Stimulated activated CD8-positive, alpha-beta memory T cell treated with anti-CD3 and anti-CD28 coated beads, Interleukin-12 subunit alpha, Interleukin-12 subunit beta, amount 100 ng/mL, for 24 hours (primary cell): ENCODE data around the gene FTSJ1.

ENCODE experiments used
- DNase-seq: peaks from one replicate; pipeline ENCODE4 v3.0.0-alpha.2; 2020; ENCODE audit errors: extremely low read depth

The FTSJ1 gene

DNA sequence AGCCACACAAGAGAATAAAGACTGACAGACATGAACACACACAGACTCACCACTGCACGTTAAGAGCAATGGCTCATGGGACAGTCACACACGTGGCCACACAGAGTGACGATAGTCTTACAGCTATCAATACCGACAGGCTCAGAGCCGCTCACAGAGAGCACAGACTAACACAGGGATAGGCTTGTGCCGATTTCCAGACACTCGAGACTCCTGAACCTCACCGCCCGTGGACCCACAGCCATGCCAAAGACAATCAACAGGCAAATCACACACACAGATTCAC is 5.2 kb upstream of the FTSJ1 start:
- DNase-seq = no peak

DNA sequence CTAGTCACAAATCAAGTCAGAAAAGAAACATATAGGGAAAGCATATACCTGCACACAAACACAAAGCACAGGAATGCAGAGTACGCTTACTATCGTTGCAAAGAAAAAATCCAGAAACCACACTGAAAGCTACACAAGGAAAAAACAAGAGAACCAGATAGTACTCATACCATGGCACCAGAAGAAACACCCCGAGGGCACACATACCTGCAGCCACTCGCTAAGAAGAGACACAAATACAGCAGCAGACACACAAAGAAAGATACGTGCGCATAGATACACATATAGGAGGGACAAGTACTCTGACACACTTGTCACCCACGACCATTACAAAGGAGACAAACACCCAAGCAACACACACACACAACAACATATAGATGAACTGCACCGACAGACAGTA is 4.5 kb upstream of the FTSJ1 start:
- DNase-seq = no peak

DNA sequence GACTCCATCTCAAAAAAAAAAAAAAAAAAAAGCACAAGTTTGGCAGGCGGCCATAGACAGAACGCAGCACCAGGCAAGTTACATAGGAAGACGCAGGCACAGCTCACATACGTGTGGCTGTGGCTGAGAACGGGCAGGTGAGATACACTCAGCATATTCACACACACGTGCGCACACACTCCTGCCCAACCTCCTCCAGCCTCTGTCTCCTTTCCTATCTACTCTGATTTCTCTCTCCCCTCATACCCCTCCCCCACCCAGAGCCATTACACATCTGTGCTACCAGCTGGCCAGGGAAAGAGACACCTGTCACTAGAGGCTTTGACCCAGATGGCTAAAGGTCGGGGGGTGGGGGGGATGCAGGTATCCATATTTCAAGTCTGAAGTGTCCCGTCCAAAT is 3.8 kb upstream of the FTSJ1 start:
- DNase-seq = no peak

DNA sequence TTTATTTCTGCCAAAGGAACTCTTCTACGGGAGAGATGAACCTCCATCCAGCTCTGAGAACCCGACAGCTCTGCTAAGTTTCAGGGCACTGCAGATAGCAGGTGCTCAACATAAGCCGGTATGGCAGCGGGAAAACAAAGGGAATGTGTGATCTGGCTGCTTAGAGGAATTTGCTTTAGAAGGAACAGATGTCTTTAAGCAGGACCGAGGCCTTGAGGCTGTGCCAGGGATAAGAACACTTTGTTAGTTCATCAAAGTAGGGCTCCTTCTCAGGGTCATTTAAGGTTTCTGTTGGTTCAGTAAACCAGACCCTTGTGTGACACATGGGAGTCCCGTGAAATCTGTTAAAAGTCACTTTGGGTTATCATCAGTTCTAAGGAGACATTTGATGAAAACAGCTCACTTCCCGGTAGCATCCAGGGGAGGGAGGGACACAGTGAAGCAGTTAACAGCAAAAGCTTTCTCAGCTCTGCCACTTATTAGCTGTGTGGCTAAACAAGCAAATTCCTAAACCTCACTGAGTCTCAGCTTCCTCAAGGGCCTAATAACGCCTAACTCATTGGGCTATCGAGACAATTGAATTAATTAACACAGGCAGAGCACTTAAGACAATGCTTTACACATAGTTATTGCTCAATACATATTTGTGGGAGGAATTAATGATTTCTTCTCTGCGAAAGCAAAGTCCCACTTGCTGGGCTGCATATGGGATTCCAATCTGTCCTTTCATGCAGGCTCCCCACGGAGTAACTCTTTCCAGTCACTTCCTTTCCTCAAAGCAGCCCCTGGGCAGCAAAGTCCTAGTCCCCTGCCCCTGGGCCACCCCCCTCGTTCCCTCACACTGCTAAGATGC is 2.9 kb upstream of the FTSJ1 start:
- no peak for DNase-seq

DNA sequence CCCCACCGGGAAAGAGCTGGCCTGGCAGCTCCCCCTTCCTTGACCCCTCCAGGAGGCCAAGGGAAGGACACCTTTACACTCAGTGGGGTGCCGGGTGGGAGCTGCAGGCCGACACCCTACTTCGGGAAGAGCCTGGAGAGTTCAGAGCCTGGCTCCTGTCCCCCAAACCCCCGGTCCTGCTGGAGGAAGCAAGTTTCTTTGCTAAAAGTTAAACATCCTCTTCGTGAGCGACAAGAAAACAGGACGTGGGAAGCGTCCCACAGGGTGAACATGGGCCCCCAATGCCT is 2.4 kb upstream of the FTSJ1 start:
- no peak for DNase-seq

DNA sequence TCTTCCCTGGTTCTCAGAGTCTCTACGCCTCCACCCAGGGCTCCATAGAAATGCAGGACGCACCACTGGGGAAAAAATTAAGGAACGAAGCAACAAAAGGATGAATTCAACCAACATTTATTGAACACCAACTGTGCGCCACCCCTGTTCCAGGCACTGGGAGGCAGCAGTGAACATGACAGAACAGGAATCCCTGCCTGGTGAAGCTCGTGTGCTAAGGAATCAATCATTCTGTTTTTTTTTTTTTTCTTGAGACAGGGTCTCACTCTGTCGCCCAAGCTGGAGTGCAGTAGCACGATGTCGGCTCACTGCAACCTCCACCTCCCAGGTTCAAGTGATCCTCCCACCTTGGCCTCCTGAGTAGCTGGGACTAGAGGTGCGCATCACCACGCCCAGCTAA is 1.9 kb upstream of the FTSJ1 start:
- DNase-seq = no peak

DNA sequence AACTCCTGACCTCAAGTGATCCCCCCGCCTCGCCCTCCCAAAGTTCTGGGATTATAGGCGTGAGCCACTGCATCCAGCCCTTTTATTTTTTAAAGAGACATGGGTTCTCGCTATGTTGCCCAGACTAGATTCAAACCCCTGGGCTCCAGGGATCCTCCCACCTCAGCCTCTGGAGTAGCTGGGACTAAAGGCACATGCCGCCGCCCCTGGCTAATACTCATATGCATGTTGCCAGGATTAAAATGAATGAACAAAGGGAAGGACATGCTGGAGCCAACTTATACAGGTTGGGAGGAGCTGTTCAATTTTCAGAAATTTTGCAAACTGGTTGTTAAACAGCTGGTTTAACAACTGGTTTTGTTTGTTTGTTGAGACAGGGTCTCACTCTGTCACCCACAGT is 1.4 kb upstream of the FTSJ1 start:
- no peak for DNase-seq

DNA sequence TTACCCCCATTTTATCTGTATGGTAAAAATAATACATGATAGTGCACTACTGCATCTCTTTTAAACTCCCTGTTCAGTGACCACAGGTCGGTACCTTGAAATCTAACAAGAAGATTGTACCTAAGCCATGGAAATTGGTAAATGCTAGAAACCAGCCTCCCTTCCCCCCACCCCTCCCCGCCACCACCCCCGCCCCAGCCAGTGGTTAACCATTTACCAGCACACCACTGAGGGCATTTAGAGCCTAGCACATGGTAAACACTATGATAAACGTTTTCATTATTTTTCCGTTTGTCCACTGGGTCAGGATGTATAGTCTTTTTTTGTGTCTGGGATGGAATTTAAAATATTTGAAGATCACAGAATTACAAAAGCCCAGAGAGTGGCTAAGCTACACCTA is 703 bp upstream of the FTSJ1 start:
- DNase-seq = no peak

DNA sequence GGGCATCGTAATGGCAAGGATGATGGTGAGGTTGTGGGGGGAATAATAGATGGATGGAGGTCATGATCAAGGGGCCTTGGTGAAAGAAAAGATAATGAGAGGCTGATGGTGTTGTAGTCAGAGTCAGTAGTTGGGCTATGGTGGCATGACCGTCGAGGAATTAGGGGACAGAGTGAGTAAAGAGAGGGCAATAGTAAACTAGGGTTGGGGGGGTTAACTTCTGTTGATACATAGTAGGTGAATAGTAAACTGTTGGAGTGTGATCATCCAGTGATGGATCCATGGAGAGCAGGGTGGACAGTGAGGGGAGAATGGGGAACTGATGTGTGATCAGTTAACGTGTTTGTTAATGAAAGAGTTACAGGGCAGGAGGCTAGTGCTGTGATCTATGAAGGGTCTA is 920 bp downstream of the FTSJ1 start:
- no peak for DNase-seq

DNA sequence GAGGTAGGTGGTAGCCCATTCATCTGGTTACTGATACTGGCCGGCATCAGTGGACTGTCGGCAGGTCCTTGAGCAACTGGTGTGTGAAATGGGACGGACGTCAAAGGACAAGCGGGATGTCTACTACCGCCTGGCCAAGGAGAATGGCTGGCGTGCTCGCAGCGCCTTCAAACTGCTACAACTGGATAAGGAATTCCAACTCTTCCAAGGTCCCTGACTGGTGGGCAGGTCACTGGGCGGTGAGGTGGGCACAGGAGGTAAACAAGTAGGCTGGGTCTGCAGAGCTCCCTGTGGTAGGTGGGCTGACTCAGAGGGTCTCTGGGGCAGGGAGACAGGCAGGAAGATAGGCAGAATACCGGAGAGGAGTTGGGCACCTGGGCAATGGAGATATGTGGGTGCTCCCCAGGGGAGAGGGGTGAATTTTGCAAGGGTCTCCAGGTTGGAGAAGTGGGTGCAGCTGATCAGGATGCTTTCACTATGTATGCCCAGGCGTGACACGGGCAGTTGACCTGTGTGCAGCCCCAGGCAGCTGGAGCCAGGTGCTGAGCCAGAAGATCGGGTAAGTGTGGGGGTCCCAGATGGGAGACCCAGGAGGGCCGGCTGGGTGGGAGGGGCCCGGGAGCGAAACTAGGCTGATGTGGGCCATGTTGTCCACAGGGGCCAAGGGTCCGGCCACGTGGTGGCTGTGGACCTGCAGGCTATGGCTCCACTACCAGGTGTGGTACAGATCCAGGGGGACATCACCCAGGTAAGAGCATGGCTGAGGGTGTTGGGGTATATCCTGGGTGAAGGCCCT is 2.2 kb downstream of the FTSJ1 start:
- DNase-seq = no peak

DNA sequence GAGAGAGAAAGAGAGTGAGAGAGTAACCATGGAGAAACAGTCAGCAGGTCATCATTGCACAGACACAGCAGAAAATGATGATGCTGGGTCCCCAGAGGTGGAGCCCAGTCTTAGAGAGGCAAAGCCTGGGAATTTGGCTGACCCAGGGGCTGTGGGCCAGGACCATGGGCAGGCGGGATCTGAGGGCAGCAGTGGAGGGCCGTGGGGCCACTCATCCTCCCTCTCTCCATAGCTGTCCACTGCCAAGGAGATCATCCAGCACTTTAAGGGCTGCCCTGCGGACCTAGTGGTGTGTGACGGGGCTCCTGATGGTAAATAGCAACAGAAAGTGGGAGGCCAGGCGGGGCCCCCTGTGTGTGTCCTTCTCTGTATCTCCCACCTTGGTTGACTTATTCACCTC is 2.8 kb downstream of the FTSJ1 start:
- DNase-seq = no peak

DNA sequence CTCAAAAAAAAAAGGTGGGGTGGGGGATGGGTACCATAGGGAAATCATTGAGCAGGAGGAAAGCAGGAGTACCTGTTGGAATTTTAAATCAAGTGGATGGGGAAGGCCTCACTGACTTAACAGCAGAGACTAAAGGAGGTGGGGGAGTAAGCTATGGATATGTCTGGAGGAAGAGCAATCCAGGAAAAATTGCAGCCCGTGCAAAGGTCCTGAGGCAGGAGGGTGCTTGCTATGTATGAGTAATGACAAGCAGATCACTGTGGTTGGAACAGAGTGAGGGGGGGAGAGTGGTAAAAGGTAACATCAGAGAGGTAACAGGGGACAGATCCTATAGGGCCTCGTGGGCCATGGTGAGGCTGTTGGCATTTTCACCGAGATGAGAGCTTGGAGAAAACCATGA is 4.1 kb downstream of the FTSJ1 start:
- DNase-seq = no peak

DNA sequence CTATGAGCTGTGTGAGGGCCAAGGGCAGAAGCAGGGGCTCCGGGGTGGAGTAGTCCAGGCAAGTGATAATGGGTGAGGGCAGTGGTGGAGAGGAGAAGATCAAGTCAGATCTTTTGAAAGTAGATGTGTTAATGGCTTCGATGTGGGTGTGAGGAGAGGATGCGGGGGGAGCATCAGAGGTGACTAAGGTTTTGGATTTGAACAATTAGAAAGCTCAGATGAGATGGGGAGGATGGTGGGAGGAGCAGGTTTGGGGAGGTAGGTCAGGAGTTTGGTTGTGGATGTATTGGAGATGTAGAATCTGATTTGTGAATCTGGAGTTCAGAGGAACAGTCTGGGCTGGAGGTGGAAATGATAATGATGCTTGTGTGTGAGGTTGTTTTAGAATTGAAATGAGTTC is 4.6 kb downstream of the FTSJ1 start:
- DNase-seq = no peak

DNA sequence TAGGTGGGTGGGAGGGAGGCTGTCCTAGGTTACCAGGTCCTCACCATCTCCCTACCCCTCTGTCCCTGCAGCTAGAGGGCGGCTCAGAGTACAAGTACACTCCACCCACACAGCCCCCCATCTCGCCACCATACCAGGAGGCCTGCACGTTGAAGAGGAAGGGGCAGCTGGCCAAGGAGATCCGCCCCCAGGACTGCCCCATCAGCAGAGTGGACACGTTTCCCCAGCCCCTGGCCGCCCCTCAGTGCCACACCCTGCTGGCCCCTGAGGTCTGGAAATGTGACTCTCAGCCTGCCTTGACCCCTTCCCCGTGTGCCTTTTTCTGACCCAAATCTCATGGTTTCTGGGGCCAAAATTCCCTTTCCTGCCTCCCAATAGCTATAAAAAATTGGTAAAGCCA is 6.5 kb downstream of the FTSJ1 start:
- DNase-seq = no peak

DNA sequence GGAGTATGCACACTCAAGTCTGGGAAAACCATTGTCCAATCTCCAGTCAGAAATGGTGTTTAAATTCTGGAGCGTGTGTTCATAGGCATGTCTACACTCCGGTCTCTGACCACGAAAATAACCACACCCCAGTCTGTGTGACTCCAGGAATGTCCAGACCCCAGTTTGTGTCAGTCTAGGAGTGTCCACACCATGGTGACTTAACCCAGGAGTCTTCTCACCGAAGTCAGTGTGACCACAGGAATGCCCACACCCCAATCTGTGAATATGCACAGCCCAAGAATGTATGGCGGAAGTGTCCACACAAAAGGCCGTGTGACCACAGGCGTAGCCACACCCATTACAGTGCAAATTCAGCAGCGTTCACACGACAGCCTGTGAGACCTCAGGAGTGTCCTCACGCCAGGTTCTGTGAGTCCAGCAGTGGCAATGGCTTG is 11.4 kb downstream of the FTSJ1 start:
- DNase-seq = no peak

DNA sequence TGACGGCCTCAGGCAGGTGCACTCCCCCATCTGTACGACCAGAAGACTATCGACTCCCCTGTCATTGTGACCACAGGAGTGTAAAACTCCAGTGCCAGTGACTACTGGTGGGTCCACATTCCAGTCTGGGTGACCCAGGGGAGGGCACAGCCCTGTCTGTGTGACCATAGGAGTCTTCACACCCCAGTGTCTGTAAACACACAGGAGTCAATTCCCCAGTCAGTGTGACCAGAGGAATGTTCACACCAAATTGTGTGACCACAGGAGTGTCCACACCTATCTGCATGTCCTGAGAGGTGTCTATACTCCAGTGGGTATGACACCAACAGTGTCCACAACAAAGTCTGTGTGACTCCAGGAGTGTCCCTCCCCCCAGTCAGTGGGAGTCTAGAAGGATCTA is 12.0 kb downstream of the FTSJ1 start:
- DNase-seq = no peak

DNA sequence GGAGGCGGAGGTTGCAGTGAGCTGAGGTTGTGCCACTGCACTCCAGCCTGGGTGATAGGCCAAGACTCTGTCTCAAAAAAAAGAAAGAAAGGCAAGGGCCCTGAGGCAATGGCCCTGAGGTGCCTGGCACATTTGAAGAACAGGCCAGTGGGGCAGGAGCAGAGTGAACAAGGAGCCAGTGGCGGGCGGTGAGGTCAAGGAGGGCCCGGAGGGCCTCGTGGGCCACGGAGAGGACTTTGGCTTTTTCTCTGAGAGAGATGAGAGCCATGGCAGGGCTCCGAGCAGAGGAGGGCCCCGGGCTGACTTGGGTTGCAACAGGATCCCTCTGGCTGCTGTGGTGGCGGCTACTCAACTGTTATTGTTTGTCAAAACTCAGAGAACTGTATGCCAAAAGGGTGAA is 13.3 kb downstream of the FTSJ1 start:
- no peak for DNase-seq

DNA sequence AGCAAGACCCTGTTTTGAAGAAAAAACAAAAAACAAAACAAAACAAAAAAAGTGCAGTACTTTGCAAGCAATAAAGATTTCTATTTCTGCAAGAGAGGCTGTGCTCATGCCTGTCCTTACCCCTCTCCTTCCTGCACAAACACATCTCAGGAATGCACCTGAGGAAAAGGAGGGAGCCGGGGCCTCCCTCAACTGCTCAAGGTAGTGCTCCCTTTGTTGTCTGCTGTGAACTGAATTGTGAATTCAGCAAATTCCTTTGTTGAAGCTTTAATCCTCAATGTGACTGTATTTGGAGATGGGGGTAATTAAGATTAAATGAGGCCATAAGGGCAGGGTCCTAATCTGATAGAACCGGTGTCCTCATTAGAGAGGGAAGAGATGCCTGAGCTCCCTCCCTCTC is 13.9 kb downstream of the FTSJ1 start:
- no peak for DNase-seq

DNA sequence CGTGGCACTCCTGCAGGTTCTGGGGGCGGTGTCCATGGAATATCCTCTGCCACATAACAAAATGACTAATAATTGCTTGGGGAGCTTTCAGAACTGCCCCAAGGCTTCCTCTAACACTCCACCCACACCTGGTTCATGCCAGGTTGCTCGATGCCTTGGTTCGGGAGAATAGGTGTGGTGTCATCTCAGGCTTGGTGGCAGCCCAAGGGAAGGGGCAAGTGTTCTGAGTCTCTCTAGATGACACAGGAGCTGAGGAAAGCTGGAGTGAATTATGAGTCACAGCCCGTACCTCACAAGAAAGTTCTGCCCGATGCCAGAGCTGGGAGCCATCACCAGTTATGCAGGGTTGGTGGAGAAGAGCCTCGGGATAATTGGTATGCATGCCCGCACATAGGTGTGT is 14.7 kb downstream of the FTSJ1 start:
- DNase-seq = no peak

DNA sequence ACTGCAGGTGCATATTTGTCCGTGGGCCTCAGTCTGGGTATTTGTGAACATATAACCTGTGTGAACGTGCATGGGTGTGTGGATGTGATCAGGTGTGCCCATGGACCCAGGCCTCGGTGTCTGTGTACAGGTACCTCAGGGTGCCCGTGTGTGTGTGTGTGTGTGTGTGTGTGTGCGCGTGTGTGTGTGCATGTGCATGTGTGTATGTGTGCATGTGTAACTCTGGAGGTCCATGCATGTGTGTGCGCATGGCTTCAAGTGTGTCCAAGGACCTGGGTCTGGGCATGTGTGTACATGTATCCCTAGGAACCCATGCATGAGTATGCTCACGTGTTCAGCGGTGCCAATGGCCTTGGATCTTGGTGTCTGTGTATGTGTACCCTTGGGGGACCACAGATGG is 15.8 kb downstream of the FTSJ1 start:
- DNase-seq = no peak

DNA sequence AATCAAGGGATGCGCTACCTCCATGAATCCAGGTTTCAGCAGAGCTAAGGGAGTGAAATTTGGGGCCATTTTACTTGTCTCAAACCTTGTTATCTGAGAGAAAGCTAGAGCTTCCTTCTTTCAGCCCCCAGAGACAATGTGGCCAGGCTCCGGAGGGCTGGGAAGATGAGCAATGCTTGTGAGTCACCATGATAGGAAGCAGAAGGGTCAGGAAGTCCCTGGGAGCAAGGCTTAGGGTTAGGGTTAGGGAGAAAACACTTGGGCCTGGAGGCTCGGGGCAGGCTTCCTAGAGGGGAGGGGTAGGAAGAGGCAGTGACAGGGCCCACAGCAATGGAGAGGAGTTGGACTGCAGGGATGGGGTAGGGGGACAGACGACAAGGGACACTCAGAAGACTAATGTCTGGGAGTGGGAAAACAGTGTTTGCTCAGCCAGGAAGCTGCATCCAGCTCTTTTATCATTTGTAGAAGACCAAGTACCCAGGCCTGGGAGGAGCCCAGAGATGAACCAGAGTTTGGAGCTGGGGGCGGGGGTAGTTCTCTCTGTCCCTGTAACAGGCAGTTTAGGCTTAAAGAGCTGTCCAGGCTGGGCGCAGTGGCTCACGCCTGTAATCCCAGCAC is 16.4 kb downstream of the FTSJ1 start:
- no peak for DNase-seq

DNA sequence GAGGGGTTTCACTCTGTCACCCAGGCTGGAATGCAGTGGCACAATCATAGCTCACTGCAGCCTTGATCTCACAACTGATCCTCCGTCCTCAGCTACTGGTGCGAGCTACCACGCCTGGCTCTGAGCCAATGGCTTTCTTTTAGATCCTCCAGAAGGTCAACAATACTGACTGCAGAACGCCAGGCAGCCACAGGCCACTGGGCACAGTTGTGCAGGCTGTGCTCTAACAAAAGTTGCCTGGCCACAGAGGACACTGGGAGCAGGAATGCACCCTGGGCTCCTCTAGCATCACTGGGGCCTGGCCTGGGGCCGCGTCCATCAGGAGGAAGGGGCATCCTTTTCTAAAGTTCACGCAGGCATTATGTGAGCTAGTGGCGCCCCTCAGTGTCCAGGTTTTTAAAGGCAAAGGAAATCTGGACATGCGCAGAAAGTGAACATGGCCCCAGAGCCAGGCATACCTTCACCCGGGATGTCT is 17.9 kb downstream of the FTSJ1 start:
- DNase-seq = no peak

DNA sequence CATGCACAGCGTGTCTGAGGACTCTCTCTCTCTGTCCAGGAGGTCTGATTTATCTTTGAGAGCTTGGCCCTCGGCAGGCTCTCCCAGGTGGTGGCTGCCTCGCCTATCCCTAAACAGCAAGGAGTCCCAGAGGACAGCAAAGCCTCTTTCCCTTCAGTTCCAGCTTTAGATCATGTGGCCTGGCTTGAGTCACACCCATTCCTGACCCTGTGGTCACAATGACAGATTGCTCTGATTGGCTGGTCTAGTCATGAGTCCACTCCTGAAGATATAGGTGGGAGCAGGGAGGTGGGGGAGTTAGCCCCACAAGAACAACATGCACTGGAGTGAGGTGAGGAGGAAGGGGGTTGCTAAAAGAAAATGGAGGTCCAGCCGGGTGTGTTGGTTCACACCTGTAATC is 20.7 kb downstream of the FTSJ1 start:
- no peak for DNase-seq
